Measurements from ENCODE around the gene TNKS1BP1.

Gene TNKS1BP1

GRCh38 chr11:57263351-57263750, 61.4 kb downstream of the TNKS1BP1 start:
- TF ChIP-seq POLR2AphosphoS5 (IDR thresholded peaks at IDR 0.05; ENCODE audit: low read depth, low read length) (no peak), FOXP2 (optimal IDR thresholded peaks at IDR 0.05; ENCODE audit: borderline replicate concordance, extremely low read depth, extremely low read length, insufficient read depth) (no peak), SIN3A (IDR thresholded peaks at IDR 0.05; ENCODE audit: borderline replicate concordance, insufficient read depth, low read length) (no peak), TAF1 (IDR thresholded peaks at IDR 0.05; ENCODE audit: borderline replicate concordance, insufficient read depth, low read length) (no peak)
- TF ChIP-seq, protein P1, sequence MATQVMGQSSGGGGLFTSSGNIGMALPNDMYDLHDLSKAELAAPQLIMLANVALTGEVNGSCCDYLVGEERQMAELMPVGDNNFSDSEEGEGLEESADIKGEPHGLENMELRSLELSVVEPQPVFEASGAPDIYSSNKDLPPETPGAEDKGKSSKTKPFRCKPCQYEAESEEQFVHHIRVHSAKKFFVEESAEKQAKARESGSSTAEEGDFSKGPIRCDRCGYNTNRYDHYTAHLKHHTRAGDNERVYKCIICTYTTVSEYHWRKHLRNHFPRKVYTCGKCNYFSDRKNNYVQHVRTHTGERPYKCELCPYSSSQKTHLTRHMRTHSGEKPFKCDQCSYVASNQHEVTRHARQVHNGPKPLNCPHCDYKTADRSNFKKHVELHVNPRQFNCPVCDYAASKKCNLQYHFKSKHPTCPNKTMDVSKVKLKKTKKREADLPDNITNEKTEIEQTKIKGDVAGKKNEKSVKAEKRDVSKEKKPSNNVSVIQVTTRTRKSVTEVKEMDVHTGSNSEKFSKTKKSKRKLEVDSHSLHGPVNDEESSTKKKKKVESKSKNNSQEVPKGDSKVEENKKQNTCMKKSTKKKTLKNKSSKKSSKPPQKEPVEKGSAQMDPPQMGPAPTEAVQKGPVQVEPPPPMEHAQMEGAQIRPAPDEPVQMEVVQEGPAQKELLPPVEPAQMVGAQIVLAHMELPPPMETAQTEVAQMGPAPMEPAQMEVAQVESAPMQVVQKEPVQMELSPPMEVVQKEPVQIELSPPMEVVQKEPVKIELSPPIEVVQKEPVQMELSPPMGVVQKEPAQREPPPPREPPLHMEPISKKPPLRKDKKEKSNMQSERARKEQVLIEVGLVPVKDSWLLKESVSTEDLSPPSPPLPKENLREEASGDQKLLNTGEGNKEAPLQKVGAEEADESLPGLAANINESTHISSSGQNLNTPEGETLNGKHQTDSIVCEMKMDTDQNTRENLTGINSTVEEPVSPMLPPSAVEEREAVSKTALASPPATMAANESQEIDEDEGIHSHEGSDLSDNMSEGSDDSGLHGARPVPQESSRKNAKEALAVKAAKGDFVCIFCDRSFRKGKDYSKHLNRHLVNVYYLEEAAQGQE (IDR thresholded peaks at IDR 0.05; ENCODE audit: insufficient read depth in 1 of 2, low read depth in 2 of 2, low read length in 2 of 2) = no peak

DNA sequence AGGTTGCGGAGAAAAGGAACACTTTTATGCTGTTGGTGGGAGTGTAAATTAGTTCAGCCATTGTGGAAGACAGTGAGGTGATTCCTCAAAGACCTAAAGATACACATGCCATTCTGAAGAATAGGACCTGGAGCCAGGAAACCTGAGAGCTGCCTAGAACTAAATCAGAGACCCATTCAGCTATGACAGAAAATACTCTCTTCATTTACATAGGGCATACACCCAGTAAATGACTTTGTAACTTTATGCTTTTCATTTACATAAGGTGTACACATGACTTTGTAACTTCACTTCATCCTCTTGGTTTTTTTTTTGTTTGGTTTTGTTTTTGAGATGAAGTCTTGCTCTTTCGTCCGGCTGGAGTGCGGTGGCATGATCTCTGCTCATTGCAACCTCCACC, 62.6 kb downstream of the TNKS1BP1 start:
- TF ChIP-seq, protein P1 (IDR thresholded peaks at IDR 0.05; ENCODE audit: insufficient read depth in 1 of 2, low read depth in 2 of 2, low read length in 2 of 2) = no peak
- TF ChIP-seq TAF1 (IDR thresholded peaks at IDR 0.05; ENCODE audit: borderline replicate concordance, insufficient read depth, low read length) (no peak), POLR2AphosphoS5 (IDR thresholded peaks at IDR 0.05; ENCODE audit: low read depth, low read length) (no peak), SIN3A (IDR thresholded peaks at IDR 0.05; ENCODE audit: borderline replicate concordance, insufficient read depth, low read length) (no peak), FOXP2 (optimal IDR thresholded peaks at IDR 0.05; ENCODE audit: borderline replicate concordance, extremely low read depth, extremely low read length, insufficient read depth) (no peak)

- TF ChIP-seq POLR2AphosphoS5 (IDR thresholded peaks at IDR 0.05; ENCODE audit: low read depth, low read length) = no peak
- TF ChIP-seq, protein P1 (IDR thresholded peaks at IDR 0.05; ENCODE audit: insufficient read depth in 1 of 2, low read depth in 2 of 2, low read length in 2 of 2) = no peak
- TF ChIP-seq TAF1 (IDR thresholded peaks at IDR 0.05; ENCODE audit: borderline replicate concordance, insufficient read depth, low read length) = no peak
- TF ChIP-seq SIN3A (IDR thresholded peaks at IDR 0.05; ENCODE audit: borderline replicate concordance, insufficient read depth, low read length) = no peak
- no peak for TF ChIP-seq FOXP2 (optimal IDR thresholded peaks at IDR 0.05; ENCODE audit: borderline replicate concordance, extremely low read depth, extremely low read length, insufficient read depth)
Measured at GRCh38 chr11:57260937-57261783, 63.6 kb downstream of the TNKS1BP1 start.

DNA sequence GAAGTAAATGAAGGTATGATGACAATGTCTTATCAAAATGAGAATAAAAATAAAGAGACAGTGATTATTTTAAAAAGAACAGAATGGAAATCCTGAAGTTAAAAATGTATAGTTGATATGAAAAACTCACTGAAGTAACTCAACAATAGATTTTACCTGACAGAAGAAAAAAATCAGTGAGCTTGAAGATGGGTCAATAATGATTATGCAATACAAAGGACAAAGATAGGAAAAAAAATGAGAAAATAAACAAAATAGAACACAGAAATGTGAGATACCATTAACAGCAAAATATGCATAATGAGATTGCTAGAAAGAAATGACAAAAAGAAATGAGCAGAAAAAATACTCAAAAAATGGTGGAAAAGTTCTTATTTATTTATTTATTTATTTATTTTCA, 68.6 kb downstream of the TNKS1BP1 start:
- TF ChIP-seq POLR2AphosphoS5 (IDR thresholded peaks at IDR 0.05; ENCODE audit: low read depth, low read length) (no peak), TAF1 (IDR thresholded peaks at IDR 0.05; ENCODE audit: borderline replicate concordance, insufficient read depth, low read length) (no peak), FOXP2 (optimal IDR thresholded peaks at IDR 0.05; ENCODE audit: borderline replicate concordance, extremely low read depth, extremely low read length, insufficient read depth) (no peak), SIN3A (IDR thresholded peaks at IDR 0.05; ENCODE audit: borderline replicate concordance, insufficient read depth, low read length) (no peak)
- TF ChIP-seq, protein P1 (IDR thresholded peaks at IDR 0.05; ENCODE audit: insufficient read depth in 1 of 2, low read depth in 2 of 2, low read length in 2 of 2) = no peak
